ENCODE results near the gene TOR1A. TPM values are rescaled to one million over a fixed set of nuclear protein-coding genes. Genes with fewer than 3 reads are reported as not detected.

The TOR1A gene, protein sequence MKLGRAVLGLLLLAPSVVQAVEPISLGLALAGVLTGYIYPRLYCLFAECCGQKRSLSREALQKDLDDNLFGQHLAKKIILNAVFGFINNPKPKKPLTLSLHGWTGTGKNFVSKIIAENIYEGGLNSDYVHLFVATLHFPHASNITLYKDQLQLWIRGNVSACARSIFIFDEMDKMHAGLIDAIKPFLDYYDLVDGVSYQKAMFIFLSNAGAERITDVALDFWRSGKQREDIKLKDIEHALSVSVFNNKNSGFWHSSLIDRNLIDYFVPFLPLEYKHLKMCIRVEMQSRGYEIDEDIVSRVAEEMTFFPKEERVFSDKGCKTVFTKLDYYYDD
- 10 to 100 TPM; 30.8 to 35.8 (median 35.2) TPM for total RNA-seq
- long read RNA-seq, donor 1, transcript TOR1A-201 (5 exons, 2,076 nt) = major isoform, 57 of 65 reads
- long read RNA-seq, donor 1, partial matches to known transcripts = 1 of 65 reads
- long read RNA-seq, donor 1, other reads (novel, unspliced or antisense) = 7 of 65 reads
- long read RNA-seq, donor 2, transcript TOR1A-201 (5 exons, 2,076 nt) = major isoform, 34 of 37 reads
- long read RNA-seq, donor 2, partial matches to known transcripts = 0 of 37 reads
- long read RNA-seq, donor 2, other reads (novel, unspliced or antisense) = 3 of 37 reads

- no peaks in the 10 kb centered on the region for H3K36me3 ChIP-seq (ENCODE audit: low read depth)
- ATAC-seq = peak; percentile 97
- peak; percentile 96 to 98 (median 97) for DNase-seq
- H3K4me1 ChIP-seq (ENCODE audit: low read depth) = peaks cover 6% of the 10 kb centered on the region
- intact Hi-C loops (cut with DNase I, micrococcal nuclease) = no loop called here
- no peak for TF ChIP-seq CTCF (IDR thresholded peaks at IDR 0.05)
- no peaks in the 10 kb centered on the region for H3K9me3 ChIP-seq
- H3K4me3 ChIP-seq = peak within 1 kb of the TSS; percentile 63
Observed at GRCh38 chr9:129823935-129824601, at the start of gene TOR1A. Gene TOR1A, minus strand, starts transcription at chr9:129824136. Its CDS starts 51 bp downstream, at chr9:129824085.

GRCh38 chr9:129871046-129871445 lies 47.1 kb upstream of the TOR1A start:
- H3K4me3 ChIP-seq = no peak overlapping the region
- H3K4me1 ChIP-seq (ENCODE audit: low read depth) = no peaks in the 10 kb centered on the region
- TF ChIP-seq CTCF (IDR thresholded peaks at IDR 0.05) = no peak
- ATAC-seq (no peak), DNase-seq (no peak)
- H3K36me3 ChIP-seq (ENCODE audit: low read depth) = no peaks in the 10 kb centered on the region
- no peaks in the 10 kb centered on the region for H3K9me3 ChIP-seq
- intact Hi-C loops (cut with DNase I, micrococcal nuclease) = no loop called here

- no peak for TF ChIP-seq CTCF (IDR thresholded peaks at IDR 0.05)
- no peak for ATAC-seq
Observed at GRCh38 chr9:129869585-129870501, 45.9 kb upstream of the TOR1A start.

DNA sequence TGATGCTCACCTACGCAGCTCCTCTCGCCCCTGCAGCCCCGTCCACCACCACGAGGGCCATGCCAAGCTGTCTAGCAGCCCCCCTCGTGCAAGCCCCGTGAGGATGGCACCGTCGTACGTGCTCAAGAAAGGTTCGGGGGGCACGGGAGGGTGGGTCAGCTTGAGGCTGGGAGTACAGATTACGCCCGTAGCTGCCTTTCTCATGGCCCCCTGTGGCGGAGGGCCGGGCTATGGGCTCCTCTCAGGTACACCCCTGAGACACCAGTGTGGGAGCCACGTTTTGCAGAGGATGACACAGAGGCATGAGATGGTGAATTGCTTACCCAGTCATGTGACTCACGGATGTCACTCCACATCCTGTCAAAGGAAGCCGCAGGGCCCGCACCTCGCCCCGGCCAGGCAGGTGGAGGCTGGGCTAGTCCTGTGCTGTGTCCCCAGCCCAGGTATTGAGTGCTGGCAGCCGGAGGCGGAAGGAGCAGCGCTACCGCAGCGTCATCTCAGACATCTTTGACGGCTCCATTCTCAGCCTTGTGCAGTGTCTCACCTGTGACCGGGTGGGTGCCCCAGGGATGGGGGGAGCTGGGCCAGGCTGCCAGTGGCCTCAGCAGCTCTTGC lies 45.0 kb upstream of the TOR1A start:
- Histone ChIP-seq H3K36me3 (ENCODE audit: low read depth) (no peaks in the 10 kb centered on the region), H3K4me1 (ENCODE audit: low read depth) (no peaks in the 10 kb centered on the region), H3K4me3 (no peak overlapping the region), H3K9me3 (no peaks in the 10 kb centered on the region)
- DNase-seq (peak; percentile 52 to 89 (median 73)), ATAC-seq (peak; percentile 83)
- no peak for TF ChIP-seq CTCF (IDR thresholded peaks at IDR 0.05)
- intact Hi-C loops (cut with DNase I, micrococcal nuclease) = no loop called here

More at GRCh38 chr9:129869585-129870501, 45.9 kb upstream of the TOR1A start:
- DNase-seq = no peak
- intact Hi-C loops (cut with DNase I, micrococcal nuclease) = no loop called here
- Histone ChIP-seq H3K4me1 (ENCODE audit: low read depth) (no peaks in the 10 kb centered on the region), H3K4me3 (no peak overlapping the region), H3K36me3 (ENCODE audit: low read depth) (no peaks in the 10 kb centered on the region), H3K9me3 (no peaks in the 10 kb centered on the region)
